GM21825 (cell line): ENCODE data around the gene CERS6.
"Not testable (repeated sequence)": the region's sequence is repeated elsewhere in the genome, so short reads cannot be mapped to it uniquely, and the experiment has no call there.

Experiments used
- ATAC-seq: cut with Tn5 transposase; IDR thresholded peaks from one replicate; pipeline ENCODE4 v1.9.1; 2021; ENCODE audit warnings: mild to moderate bottlenecking, moderate library complexity; ENCODE audit not compliant: unreplicated experiment

The CERS6 gene

GRCh38 chr2:168662651-168663208, 206.7 kb downstream of the CERS6 start:
- ATAC-seq = no peak

GRCh38 chr2:168663993-168664392, 207.9 kb downstream of the CERS6 start:
- ATAC-seq = no peak

GRCh38 chr2:168664715-168665114, 208.6 kb downstream of the CERS6 start:
- not testable (repeated sequence) for ATAC-seq

GRCh38 chr2:168666339-168666738, 210.3 kb downstream of the CERS6 start:
- no peak for ATAC-seq

DNA sequence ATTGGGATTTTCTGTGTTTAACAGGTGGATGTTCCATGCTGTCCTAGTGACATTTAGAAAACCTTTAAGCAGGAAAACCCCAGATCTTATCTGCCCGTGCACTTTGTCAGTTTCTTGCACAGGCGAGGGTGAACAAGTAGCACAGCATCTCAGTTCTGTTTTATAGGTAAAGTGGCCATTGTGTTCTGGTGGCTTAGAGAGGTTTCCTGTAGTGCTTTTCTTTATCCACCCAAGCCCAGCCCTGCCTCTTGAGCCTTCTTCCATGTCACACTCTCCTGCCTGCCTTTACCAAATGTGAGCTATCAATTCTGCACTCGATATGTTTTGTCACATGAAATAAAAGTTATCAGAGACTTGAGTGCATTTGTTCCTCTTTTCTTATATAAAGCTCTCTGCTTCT, 211.1 kb downstream of the CERS6 start:
- ATAC-seq = no peak

DNA sequence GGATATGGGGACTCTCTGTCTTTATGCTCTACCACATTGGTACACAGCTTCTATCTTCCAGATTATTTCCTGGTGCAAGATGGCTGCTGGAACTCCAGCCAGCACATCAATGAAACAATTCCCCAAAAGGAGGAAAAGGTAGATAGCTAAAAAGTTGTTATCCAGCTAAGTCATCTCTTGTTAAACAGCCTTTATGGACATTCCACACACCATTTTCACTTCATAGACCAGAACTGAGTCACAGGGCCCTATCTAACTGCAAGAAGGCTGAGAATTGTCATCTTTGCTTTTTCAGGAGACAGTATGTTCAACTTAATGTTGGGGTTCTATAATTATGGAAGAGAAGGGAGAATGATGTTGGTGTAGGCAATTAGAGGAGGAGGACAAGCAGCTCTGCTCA, 213.1 kb downstream of the CERS6 start:
- no peak for ATAC-seq

GRCh38 chr2:168670478-168670877, 214.4 kb downstream of the CERS6 start:
- no peak for ATAC-seq

DNA sequence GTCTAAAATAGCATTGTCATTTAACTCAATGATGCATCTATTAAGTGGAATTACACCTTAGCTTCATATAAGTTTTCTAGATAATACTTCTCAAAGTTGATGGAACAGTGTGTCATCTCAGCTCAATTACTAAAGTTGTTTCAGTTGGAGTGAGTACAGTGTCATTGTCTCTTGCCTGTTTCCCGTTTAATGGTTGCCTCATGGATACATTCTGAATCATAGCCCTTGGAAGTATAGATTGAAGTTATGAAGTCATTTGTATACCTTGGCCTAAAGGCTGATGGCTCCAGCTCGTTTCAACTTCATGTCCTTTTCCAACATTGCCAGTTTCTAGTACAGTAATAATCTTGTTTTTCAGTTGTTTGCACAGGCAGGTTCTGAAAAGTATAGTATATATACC, 215.9 kb downstream of the CERS6 start:
- no peak for ATAC-seq

GRCh38 chr2:168673265-168674189, 217.5 kb downstream of the CERS6 start:
- ATAC-seq = no peak

DNA sequence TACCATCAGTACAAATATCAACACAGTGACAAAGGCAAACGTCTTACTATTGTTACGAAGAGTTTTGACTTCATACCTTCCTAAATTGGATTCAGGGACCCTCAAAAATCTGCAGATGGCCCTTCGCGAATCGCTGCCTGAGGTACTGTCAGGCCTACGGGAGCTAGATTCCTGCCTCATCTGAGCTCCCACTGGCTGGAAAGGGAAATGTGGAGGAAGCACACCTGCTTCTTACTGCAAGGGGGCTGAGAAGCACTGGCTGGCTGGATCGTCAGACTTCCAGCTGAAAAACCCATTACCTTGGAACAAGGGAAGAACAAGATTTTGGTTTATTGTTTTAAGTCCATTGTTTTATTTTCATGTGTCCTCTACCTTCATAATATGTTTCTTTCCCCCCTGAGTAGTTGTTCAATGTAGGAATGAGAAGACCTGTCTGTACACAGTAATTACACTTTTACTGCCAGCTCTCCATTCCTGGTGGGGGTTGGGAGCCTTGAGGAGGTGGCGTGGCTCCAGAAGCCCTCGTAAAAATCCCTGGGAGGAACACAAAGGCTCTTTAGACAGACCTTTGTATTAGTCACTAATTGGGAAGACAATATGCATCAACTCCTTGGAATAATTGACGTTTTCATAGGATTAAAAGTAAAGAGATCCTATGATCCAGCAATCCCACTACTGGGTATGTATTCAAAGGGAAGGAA, 222.2 kb downstream of the CERS6 start:
- no peak for ATAC-seq

DNA sequence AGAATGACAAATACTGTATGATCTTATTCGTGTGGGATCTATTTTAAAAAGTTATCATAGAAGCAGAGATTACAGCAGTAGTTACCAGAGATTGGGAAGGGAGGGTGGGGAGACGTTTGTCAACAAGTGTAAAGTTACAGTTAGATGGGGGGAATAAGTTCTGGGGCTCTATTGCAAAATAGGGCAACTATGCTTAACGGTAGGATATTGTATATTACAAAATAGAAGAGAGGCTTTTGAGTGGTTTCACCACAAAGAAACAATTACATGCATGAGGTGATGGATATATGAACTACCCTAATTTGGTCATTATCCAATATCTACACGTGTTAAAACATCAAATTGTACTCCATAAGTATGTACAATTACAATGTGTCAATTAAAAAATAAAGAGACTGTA, 223.0 kb downstream of the CERS6 start:
- ATAC-seq = no peak

- ATAC-seq = no peak
These were observed 223.8 kb downstream of the CERS6 start for GRCh38 chr2:168679741-168680310.

GRCh38 chr2:168683996-168684395, 227.9 kb downstream of the CERS6 start:
- no peak for ATAC-seq

- no peak for ATAC-seq
These were observed 229.0 kb downstream of the CERS6 start for GRCh38 chr2:168684921-168685599.

GRCh38 chr2:168685600-168686451, 229.8 kb downstream of the CERS6 start:
- no peak for ATAC-seq

GRCh38 chr2:168686452-168687191, 230.6 kb downstream of the CERS6 start:
- no peak for ATAC-seq

DNA sequence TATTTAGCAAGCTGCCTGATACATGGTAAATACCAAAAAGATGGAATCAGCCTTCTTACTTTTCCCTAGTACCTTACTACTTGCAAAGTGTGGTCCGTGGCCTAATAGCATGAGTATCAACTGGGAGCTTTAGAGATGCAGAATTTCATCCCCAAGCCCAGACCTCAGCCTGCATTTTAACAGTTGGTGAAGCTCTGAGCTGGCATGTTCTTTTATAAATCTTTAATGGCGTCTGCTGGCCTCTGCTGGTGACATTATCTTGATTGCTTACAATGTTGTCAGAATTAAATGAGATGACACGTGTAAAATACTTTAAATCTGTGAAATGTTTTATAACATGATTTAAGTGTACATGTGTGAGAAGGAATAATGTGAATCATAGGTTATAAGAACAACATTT, 231.2 kb downstream of the CERS6 start:
- ATAC-seq = no peak

DNA sequence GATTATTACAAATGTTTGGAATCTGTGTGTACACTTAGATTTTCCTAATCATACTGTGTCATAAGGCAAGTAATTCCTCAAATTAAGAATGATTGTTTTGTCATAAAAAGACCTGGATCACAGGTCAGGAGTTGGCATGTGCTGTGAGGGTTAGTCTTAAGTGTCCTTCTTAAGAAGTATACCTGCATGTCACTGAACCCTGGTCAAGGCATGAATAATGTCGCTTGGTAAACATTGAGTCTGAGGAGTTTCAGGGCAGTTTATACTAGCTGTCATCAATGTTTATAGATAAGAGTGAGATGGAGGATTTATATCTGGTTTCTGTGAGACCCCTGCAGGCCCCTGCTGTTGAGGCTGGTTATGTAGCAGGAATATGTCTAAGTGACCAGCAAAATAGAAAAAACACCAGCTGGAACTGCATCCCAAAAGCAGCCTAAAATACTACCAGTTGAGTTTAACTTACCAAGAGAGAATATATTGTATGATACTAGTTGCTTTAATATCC, 234.4 kb downstream of the CERS6 start:
- ATAC-seq = no peak

DNA sequence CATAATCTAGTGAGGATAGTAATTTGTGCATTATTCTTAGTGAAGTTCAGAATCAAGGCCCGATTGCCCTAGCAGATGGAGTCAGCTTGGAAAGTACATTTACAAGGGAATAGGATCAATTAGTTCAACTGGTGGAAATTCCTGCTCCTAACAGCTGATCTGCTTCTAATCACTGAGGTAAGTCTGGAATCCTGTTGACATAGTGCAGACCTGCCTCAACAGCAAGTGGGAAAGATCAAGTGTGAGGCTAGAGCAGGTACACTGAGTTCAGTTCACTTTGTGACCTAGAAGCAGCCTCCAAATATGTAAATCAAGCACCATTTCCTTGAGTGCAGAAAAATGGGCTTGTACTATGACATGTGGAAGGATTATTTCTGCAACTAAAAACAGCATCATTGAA, 235.1 kb downstream of the CERS6 start:
- no peak for ATAC-seq
